ENCODE measurements around the gene MRO.

DNA sequence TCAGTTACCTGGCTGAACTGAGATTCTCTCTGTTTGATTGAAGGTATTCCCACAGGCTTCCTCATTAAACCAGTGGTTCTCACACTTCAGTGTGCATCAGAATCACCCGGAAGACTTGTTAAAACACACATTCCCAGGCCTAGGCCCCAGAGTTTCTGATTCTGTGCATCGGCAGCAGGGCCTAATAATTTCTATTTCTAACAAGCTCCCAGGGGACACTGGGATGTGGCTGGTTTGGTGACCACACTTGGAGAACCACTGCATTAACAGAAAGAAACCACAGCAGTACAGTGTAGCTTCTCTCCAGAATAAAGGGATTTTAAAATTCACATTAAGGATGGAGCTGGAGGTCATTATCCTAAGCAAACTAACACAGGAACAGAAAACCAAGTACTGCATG is 6.5 kb downstream of the MRO start:
- TF ChIP-seq, protein P1, sequence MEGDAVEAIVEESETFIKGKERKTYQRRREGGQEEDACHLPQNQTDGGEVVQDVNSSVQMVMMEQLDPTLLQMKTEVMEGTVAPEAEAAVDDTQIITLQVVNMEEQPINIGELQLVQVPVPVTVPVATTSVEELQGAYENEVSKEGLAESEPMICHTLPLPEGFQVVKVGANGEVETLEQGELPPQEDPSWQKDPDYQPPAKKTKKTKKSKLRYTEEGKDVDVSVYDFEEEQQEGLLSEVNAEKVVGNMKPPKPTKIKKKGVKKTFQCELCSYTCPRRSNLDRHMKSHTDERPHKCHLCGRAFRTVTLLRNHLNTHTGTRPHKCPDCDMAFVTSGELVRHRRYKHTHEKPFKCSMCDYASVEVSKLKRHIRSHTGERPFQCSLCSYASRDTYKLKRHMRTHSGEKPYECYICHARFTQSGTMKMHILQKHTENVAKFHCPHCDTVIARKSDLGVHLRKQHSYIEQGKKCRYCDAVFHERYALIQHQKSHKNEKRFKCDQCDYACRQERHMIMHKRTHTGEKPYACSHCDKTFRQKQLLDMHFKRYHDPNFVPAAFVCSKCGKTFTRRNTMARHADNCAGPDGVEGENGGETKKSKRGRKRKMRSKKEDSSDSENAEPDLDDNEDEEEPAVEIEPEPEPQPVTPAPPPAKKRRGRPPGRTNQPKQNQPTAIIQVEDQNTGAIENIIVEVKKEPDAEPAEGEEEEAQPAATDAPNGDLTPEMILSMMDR (IDR thresholded peaks at IDR 0.05), result no peak
- TF ChIP-seq POLR2A (IDR thresholded peaks at IDR 0.05), result no peak

Data from uterus (tissue), 2 donors.